Mononuclear cell (primary cell): ENCODE data around the gene NEK11. TPM values are rescaled to one million over a fixed set of nuclear protein-coding genes. Genes with fewer than 3 reads are reported as not detected.
"Not testable (repeated sequence)": the region's sequence is repeated elsewhere in the genome, so short reads cannot be mapped to it uniquely, and the experiment has no call there.

Source experiments
- H3K27me3 ChIP-seq: 2 replicates; pipeline ENCODE4 v1.6.0; 2011; ENCODE audit warnings: low read length, control low read depth; ENCODE audit not compliant: insufficient read depth
- H3K4me1 ChIP-seq: 2 replicates; pipeline ENCODE4 v1.5.1; 2011; ENCODE audit warnings: mild to moderate bottlenecking, low read length, control low read depth; ENCODE audit not compliant: insufficient read depth
- H3K4me3 ChIP-seq: 2 replicates; pipeline ENCODE4 v1.5.1; 2011; ENCODE audit warnings: mild to moderate bottlenecking, low read length, moderate library complexity
- H3K9me3 ChIP-seq: 2 replicates; pipeline ENCODE4 v1.5.1; 2011; ENCODE audit warnings: low read depth, mild to moderate bottlenecking, control low read depth, low read length
- total RNA-seq: library from RNA; depleted of rRNA; stranded (reverse); fragments of >200 nt; gene quantifications from one replicate; pipeline ENCODE4 v1.2.3, GENCODE V29; 2012

NEK11 gene
- total RNA-seq, 1 donor: 4.2 TPM

DNA sequence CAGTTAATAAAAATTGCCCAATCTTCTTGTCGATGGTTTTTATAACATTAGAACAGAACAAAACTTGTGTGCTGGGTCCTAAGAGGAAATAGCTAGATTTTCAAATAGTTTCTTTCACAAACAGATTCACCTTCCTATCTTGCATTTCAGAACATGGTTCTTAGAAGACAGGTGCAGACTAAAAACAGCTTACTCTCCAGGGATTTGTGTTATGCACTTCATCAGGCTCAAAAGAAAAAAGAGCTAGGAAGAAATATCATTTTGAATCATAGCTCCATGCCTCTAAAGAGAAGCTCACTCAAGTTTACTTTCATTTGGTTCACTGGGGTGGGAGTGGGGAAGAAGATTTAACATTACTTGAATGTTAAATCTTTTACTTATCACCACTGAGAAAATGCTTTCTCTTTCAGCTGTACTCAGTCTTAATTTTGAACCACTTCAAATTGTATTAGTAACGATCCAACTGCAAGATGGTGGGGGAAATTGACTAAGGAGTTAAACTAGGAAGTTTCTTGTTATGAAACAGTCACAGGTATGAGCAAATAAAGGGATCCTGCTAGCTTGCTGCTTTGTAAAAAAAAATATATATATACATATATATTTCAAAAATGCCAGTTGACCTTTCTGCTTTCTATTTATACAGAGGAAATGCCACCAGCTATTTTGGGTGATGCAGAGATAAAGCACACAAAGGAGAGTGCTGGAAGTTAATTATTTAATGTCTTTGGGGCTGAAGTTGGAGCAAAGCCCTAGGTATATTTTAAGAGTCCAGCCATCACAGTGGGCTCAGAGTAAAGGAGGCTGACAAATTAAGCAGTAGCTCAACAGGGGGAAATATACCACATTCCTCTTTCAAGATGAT is 326.6 kb downstream of the NEK11 start:
- H3K27me3 ChIP-seq: no peaks in the 10 kb centered on the region
- no peaks in the 10 kb centered on the region for H3K9me3 ChIP-seq
- no peak overlapping the region for H3K4me3 ChIP-seq
- H3K4me1 ChIP-seq: no peaks in the 10 kb centered on the region

- Histone ChIP-seq H3K4me3 (no peak overlapping the region), H3K9me3 (no peaks in the 10 kb centered on the region), H3K27me3 (no peaks in the 10 kb centered on the region), H3K4me1 (no peaks in the 10 kb centered on the region)
Observed at GRCh38 chr3:131353986-131354385, 327.3 kb downstream of the NEK11 start.

DNA sequence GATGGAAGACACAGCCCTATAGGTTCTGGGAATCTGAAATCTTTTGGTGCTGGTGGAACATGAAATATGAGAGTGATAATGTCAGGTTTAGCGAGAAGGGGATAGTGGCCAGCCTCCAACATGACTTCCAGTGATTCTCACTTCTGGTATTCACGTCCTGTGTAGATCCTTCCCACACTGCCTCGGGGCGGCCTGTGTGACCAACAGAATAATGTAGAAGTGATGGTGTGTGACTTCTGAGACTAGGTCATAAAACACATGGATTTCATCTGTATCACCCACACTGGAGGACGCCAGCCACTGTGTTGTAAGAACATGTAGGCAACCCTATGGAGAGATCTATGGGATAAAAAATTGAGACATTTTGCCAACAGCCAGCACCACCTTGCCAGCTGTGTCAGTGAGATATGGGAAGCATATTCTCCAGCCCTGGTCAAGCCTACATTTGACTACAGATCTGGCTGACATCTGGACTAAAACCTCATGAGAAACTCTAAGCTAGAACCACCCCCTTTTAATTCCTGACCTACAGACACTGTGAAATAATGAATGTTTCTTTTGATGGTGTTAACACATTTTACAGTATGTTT is 329.4 kb downstream of the NEK11 start:
- Histone ChIP-seq H3K4me3 (no peak overlapping the region), H3K9me3 (no peaks in the 10 kb centered on the region), H3K4me1 (peaks cover under 1% of the 10 kb centered on the region), H3K27me3 (no peaks in the 10 kb centered on the region)

DNA sequence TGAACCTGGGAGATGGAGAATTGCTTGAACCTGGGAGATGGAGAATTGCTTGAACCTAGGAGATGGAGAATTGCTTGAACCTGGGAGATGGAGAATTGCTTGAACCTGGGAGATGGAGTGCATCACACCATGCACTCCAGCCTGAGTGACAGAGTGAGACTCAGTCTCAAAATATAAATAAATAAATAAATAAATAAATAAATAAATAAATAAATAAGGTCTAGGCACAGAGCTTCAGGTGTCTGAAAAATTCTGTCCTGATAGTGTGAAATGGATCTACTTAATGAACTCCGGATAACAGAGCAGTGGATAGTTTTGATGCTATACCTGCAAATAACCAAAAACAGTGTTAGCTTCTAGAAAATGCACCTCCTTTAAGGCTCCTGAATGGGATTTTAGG is 330.6 kb downstream of the NEK11 start:
- H3K27me3 ChIP-seq: peaks cover 2% of the 10 kb centered on the region
- no peak overlapping the region for H3K4me3 ChIP-seq
- H3K4me1 ChIP-seq: peaks cover 13% of the 10 kb centered on the region
- H3K9me3 ChIP-seq: no peaks in the 10 kb centered on the region

- peaks cover 21% of the 10 kb centered on the region for H3K4me1 ChIP-seq
- H3K27me3 ChIP-seq: peaks cover 17% of the 10 kb centered on the region
- no peaks in the 10 kb centered on the region for H3K9me3 ChIP-seq
- no peak overlapping the region for H3K4me3 ChIP-seq
Observed at GRCh38 chr3:131360191-131360755, 333.6 kb downstream of the NEK11 start.

GRCh38 chr3:131361066-131361463 is 334.4 kb downstream of the NEK11 start:
- Histone ChIP-seq H3K4me1 (peaks cover 21% of the 10 kb centered on the region), H3K27me3 (peaks cover 21% of the 10 kb centered on the region), H3K4me3 (peak overlapping the region; percentile 43)
- not testable (repeated sequence) for H3K9me3 ChIP-seq

DNA sequence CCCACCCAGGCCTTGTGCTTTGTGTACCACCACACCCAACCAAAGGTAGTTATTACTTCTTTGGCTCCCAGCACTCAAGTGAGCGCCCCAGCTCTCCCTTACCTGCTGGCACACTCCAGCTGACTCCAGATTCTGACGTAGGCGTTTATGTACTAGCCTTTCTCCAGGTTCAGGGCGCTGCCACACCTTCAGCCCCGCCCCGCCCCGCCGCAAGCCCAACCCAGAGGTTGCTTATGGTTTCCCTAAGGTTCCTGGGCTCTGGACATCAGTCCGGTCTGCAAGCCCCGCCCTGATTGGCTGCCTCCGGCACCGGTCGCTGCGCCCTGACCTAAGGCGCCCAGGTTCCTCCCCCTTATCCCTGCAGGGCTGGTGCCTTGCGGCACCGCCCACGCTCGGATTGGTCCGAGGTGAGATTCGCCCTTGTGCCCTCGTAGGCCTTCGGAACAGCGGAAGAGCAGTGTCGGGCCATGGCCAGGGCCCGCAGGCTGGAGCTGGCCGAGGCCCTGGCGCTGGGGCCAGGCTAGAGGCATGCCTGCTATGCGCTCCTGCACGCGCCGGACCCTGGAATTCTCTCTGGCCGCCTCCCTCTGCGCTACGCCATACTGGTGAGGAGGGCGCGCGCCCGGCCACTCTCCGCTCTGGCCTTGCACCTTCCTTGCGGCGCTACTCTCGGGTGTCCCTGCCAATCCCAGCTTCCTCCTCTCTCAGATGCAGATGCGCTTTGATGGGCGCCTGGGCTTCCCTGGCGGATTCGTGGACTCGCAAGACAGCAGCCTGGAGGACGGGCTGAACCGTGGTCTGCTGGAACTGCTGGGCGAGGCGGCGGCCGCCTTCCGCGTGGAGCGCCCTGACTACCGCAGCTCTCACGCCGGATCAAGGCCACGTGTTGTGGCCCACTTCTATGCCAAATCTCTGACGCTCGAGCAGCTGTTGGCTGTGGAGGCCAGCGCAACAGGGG is 335.1 kb downstream of the NEK11 start:
- Histone ChIP-seq H3K4me1 (peaks cover 21% of the 10 kb centered on the region), H3K27me3 (peaks cover 22% of the 10 kb centered on the region), H3K4me3 (peak overlapping the region; percentile 43), H3K9me3 (no peaks in the 10 kb centered on the region)

DNA sequence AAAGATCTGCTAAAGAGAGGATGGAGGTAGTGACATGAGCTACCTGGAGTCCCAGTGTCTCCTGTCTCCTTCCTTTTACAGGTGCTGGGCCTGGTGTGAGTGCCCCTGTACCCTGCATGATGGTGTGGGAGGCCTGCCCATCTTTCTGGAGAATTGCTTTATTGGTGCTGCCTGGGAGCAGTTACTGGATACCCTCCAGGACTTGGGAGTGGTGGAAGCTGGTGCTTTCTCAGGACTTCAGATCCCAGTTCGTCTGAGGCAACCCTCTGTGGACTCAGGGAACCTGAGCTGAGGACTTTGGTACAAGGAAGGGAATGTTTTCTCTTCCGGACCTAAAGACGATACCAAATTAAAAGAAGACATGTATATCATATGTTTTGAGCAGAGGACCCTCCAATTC is 336.6 kb downstream of the NEK11 start:
- Histone ChIP-seq H3K27me3 (peaks cover 22% of the 10 kb centered on the region), H3K9me3 (no peaks in the 10 kb centered on the region), H3K4me3 (no peak overlapping the region), H3K4me1 (peaks cover 21% of the 10 kb centered on the region)

GRCh38 chr3:131370935-131371687 is 344.4 kb downstream of the NEK11 start:
- no peak overlapping the region for H3K4me3 ChIP-seq
- H3K4me1 ChIP-seq: peaks cover 17% of the 10 kb centered on the region
- no peaks in the 10 kb centered on the region for H3K9me3 ChIP-seq
- peaks cover under 1% of the 10 kb centered on the region for H3K27me3 ChIP-seq

- Histone ChIP-seq H3K27me3 (no peaks in the 10 kb centered on the region), H3K4me3 (no peak overlapping the region), H3K9me3 (no peaks in the 10 kb centered on the region), H3K4me1 (peaks cover 17% of the 10 kb centered on the region)
Observed at GRCh38 chr3:131371688-131372066, 345.0 kb downstream of the NEK11 start.

DNA sequence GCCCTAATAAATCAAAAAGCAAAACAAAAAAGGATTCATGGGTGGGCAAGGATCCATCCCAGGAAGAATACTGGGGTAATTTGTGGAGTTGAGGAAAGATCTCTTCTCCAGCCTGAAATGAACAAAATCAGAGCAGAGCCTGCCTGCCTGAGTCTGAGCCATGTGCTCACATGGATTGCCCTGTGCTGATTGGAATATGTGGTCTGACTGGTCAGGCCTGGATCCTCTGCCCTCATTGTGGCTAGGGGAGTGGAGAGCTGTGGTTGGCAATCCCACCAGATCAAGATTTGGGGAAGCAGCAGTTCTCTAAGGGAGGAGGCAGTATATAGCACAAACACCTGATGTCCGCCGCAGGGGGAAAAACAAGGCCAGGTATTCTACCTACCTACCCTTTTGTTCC is 348.1 kb downstream of the NEK11 start:
- Histone ChIP-seq H3K4me1 (peaks cover 17% of the 10 kb centered on the region), H3K9me3 (no peaks in the 10 kb centered on the region), H3K27me3 (no peaks in the 10 kb centered on the region), H3K4me3 (no peak overlapping the region)

DNA sequence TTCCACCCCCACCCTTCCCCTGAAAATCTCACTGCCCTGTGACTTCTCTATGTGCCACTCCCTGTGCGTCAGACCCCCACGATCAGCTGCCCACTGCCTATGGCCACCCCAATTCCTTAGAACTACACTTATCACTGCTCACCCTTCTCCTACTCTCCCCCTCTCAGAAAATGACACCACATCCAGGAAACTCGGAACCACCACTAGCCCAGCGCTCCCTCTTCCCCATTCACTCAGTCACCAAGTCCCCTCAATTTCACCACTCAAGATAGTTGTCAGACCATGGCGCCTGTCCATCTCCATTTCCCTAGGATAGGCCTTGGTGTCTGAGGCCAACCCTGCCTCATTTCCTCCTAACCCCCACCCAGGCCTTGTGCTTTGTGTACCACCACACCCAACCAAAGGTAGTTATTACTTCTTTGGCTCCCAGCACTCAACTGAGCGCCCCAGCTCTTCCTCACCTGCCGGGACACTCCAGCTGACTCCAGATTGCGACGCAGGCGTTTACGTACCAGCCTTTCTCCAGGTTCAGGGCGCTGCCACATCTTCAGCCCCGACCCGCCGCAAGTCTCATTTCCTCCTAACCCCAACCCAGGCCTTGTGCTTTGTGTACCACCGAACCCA is 354.3 kb downstream of the NEK11 start:
- H3K27me3 ChIP-seq, H3K9me3 ChIP-seq: not testable (repeated sequence)
- Histone ChIP-seq H3K4me1 (peaks cover 48% of the 10 kb centered on the region), H3K4me3 (peak overlapping the region; percentile 90)

DNA sequence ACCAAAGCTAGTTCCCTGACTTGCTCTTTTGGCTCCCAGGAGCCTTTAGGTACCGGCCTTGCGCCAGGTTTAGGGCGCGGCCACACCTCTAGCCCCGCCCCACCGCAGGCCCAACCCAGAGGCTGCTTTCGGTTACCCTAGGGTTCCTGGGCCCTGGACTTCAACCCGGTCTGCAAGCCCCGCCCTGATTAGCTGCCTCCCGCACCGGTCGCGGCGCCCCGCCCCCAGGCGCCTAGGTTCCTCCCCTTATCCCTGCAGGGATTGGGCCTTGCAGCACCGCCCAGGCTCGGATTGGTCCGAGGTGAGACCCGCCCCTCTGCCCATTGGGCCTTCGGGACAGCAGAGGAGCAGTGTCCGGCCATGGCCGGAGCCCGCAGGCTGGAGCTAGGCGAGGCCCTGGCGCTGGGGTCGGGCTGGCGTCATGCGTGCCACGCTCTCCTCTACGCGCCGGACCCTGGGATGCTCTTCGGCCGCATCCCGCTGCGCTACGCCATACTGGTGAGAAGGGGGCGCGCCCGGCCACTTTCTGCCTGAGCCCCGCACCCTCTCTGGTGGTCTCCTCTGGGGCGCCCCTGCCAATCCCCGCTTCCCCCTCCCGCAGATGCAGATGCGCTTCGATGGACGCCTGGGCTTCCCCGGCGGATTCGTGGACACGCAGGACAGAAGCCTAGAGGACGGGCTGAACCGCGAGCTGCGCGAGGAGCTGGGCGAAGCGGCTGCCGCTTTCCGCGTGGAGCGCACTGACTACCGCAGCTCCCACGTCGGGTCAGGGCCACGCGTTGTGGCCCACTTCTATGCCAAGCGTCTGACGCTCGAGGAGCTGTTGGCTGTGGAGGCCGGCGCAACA is 355.0 kb downstream of the NEK11 start, which contains the start of gene NUDT16:
Gene NUDT16, plus strand, starts transcription at position 330 of the 847 bp plus-strand sequence. Its CDS starts 31 bp downstream, at position 361.
- no peaks in the 10 kb centered on the region for H3K27me3 ChIP-seq
- H3K4me3 ChIP-seq: peak within 1 kb of the TSS; percentile 90
- H3K4me1 ChIP-seq: peaks cover 55% of the 10 kb centered on the region

More for the DNA sequence above, 355.0 kb downstream of the NEK11 start, which contains the start of gene NUDT16:
- no peaks in the 10 kb centered on the region for H3K9me3 ChIP-seq
